ENCODE measurements around the gene HASPIN. TPM values are rescaled to one million over a fixed set of nuclear protein-coding genes. Genes with fewer than 3 reads are reported as not detected.
"Not testable (repeated sequence)": the region's sequence is repeated elsewhere in the genome, so short reads cannot be mapped to it uniquely, and the experiment has no call there.

HASPIN gene
- total RNA-seq, 1 donor from 2014 or later, result 22.9 TPM

GRCh38 chr17:3729881-3730280 is 6.2 kb downstream of the HASPIN start:
- peaks cover 13% of the 10 kb centered on the region for H3K36me3 Mint-ChIP-seq (ENCODE audit: low read depth)
- no peak overlapping the region for H3K27ac Mint-ChIP-seq (ENCODE audit: unreplicated experiment)

GRCh38 chr17:3730881-3731429 is 7.3 kb downstream of the HASPIN start:
- peak overlapping the region; percentile 49 for H3K4me3 Mint-ChIP-seq
- no peaks in the 10 kb centered on the region for H3K27me3 Mint-ChIP-seq (ENCODE audit: low read depth)
- DNase-seq (ENCODE audit: low read depth, low spot score), result no peak
- H3K4me1 Mint-ChIP-seq, result peaks cover 19% of the 10 kb centered on the region
- TF ChIP-seq CTCF (conservative IDR thresholded peaks at IDR 0.05), result no peak
- H3K27ac Mint-ChIP-seq (ENCODE audit: unreplicated experiment), result no peak overlapping the region
- H3K9me3 Mint-ChIP-seq, result no peaks in the 10 kb centered on the region
- H3K36me3 Mint-ChIP-seq (ENCODE audit: low read depth), result peaks cover 9% of the 10 kb centered on the region

More at GRCh38 chr17:3729881-3730280, 6.2 kb downstream of the HASPIN start:
- Mint-ChIP-seq H3K4me1 (peaks cover 30% of the 10 kb centered on the region), H3K4me3 (no peak overlapping the region), H3K9me3 (no peaks in the 10 kb centered on the region), H3K27me3 (ENCODE audit: low read depth) (no peaks in the 10 kb centered on the region)
- TF ChIP-seq CTCF (conservative IDR thresholded peaks at IDR 0.05), result no peak
- no peak for DNase-seq (ENCODE audit: low read depth, low spot score)

GRCh38 chr17:3732210-3732621 is 8.5 kb downstream of the HASPIN start:
- H3K27ac Mint-ChIP-seq (ENCODE audit: unreplicated experiment), result no peak overlapping the region
- peak overlapping the region; percentile 44 for H3K4me3 Mint-ChIP-seq
- peaks cover 4% of the 10 kb centered on the region for H3K27me3 Mint-ChIP-seq (ENCODE audit: low read depth)
- H3K36me3 Mint-ChIP-seq (ENCODE audit: low read depth), result peaks cover 4% of the 10 kb centered on the region
- DNase-seq (ENCODE audit: low read depth, low spot score), result no peak
- no peaks in the 10 kb centered on the region for H3K9me3 Mint-ChIP-seq
- no peak for TF ChIP-seq CTCF (conservative IDR thresholded peaks at IDR 0.05)
- peaks cover 12% of the 10 kb centered on the region for H3K4me1 Mint-ChIP-seq

- not testable (repeated sequence) for H3K9me3 Mint-ChIP-seq; H3K27ac Mint-ChIP-seq (ENCODE audit: unreplicated experiment); H3K36me3 Mint-ChIP-seq (ENCODE audit: low read depth); H3K4me3 Mint-ChIP-seq; DNase-seq (ENCODE audit: low read depth, low spot score)
- Mint-ChIP-seq H3K4me1 (peaks cover 24% of the 10 kb centered on the region), H3K27me3 (ENCODE audit: low read depth) (peaks cover 14% of the 10 kb centered on the region)
Observed at GRCh38 chr17:3734911-3735276, 11.2 kb downstream of the HASPIN start.

- Mint-ChIP-seq H3K27ac (ENCODE audit: unreplicated experiment) (no peak overlapping the region), H3K36me3 (ENCODE audit: low read depth) (no peaks in the 10 kb centered on the region), H3K27me3 (ENCODE audit: low read depth) (peaks cover 14% of the 10 kb centered on the region), H3K9me3 (no peaks in the 10 kb centered on the region), H3K4me1 (peaks cover 24% of the 10 kb centered on the region), H3K4me3 (no peak overlapping the region)
- DNase-seq (ENCODE audit: low read depth, low spot score), result no peak
- TF ChIP-seq CTCF (conservative IDR thresholded peaks at IDR 0.05), result no peak
Observed at GRCh38 chr17:3735515-3735914, 11.8 kb downstream of the HASPIN start.

- H3K4me3 Mint-ChIP-seq, result no peak overlapping the region
- no peak for TF ChIP-seq CTCF (conservative IDR thresholded peaks at IDR 0.05)
- H3K27ac Mint-ChIP-seq (ENCODE audit: unreplicated experiment), result no peak overlapping the region
Observed at GRCh38 chr17:3738562-3739295, 15.0 kb downstream of the HASPIN start.

More at GRCh38 chr17:3738562-3739295, 15.0 kb downstream of the HASPIN start:
- no peak for DNase-seq (ENCODE audit: low read depth, low spot score)
- H3K4me1 Mint-ChIP-seq, result peaks cover 16% of the 10 kb centered on the region
- peaks cover 14% of the 10 kb centered on the region for H3K27me3 Mint-ChIP-seq (ENCODE audit: low read depth)
- no peaks in the 10 kb centered on the region for H3K9me3 Mint-ChIP-seq
- H3K36me3 Mint-ChIP-seq (ENCODE audit: low read depth), result no peaks in the 10 kb centered on the region
